Measurements from ENCODE around the gene OSMR. TPM values are rescaled to one million over a fixed set of nuclear protein-coding genes. Genes with fewer than 3 reads are reported as not detected.

OSMR gene
- total and polyA plus RNA-seq, 12 donors: 3.9 to 33.4 (median 8.3) TPM

GRCh38 chr5:38922199-38922598, 76.4 kb downstream of the OSMR start:
- Histone ChIP-seq H3K36me3 (peaks cover 0 to 95% (median 4%) of the 10 kb centered on the region in 9 donors), H3K27ac (no peak overlapping the region), H3K27me3 (no peaks in the 10 kb centered on the region), H3K9me3 (no peaks in the 10 kb centered on the region), H3K4me1 (peaks cover 0 to 23% (median 9%) of the 10 kb centered on the region in 9 donors), H3K4me3 (no peak overlapping the region)
- intact Hi-C loops (cut with DNase I): loop anchor here in 8 of 10 donors (5.0 to 10.0 kb wide), 9 partner anchors 75 to 540 kb away; partner anchors contain the start of gene OSMR (in 1 of the 8)
- DNase-seq (peak; percentile 33 to 41), ATAC-seq (peak in 7 of 8 donors; percentile 28 to 77 (median 72))
- 10 to 13% methylated on average over 1 of the region's 1 CpG for WGBS, 2 donors
- peak; percentile 47 to 82 (median 69) for TF ChIP-seq CTCF (IDR thresholded peaks at IDR 0.05)

- ATAC-seq (peak in 6 of 8 donors; percentile 22 to 81 (median 46)), DNase-seq (no peak)
- H3K9me3 ChIP-seq: no peaks in the 10 kb centered on the region
- peaks cover 0 to 92% (median 5%) of the 10 kb centered on the region in 9 donors for H3K36me3 ChIP-seq
- H3K4me3 ChIP-seq: no peak overlapping the region
- peak overlapping the region in 3 of 10 donors; percentile 26 to 64 (median 41) for H3K27ac ChIP-seq
- H3K4me1 ChIP-seq: peaks cover 0 to 23% (median 9%) of the 10 kb centered on the region in 9 donors
- TF ChIP-seq CTCF (IDR thresholded peaks at IDR 0.05): no peak
- intact Hi-C loops (cut with DNase I): loop anchor here in 8 of 10 donors (5.0 to 10.0 kb wide), 9 partner anchors 77 to 542 kb away; partner anchors contain the start of gene OSMR (in 1 of the 8)
- WGBS, 2 donors: 69 to 70% methylated on average over 3 of the region's 3 CpGs
- no peaks in the 10 kb centered on the region for H3K27me3 ChIP-seq
Observed at GRCh38 chr5:38923661-38924451, 78.0 kb downstream of the OSMR start.

GRCh38 chr5:38925154-38925925, 79.5 kb downstream of the OSMR start:
- peaks cover 0 to 23% (median 9%) of the 10 kb centered on the region in 9 donors for H3K4me1 ChIP-seq
- no peak overlapping the region for H3K4me3 ChIP-seq
- H3K27me3 ChIP-seq: no peaks in the 10 kb centered on the region
- H3K27ac ChIP-seq: peak overlapping the region in 4 of 10 donors; percentile 3 to 64 (median 27)
- WGBS, 2 donors: 60 to 62% methylated on average over 6 of the region's 6 CpGs
- peaks cover 0 to 88% (median 5%) of the 10 kb centered on the region in 9 donors for H3K36me3 ChIP-seq
- intact Hi-C loops (cut with DNase I): loop anchor here in 7 of 10 donors (10.0 kb wide), 6 partner anchors 91 to 501 kb away; no protein-coding TSS in a partner anchor
- DNase-seq (no peak), ATAC-seq (peak in 6 of 8 donors; percentile 45 to 70 (median 58))
- TF ChIP-seq CTCF (IDR thresholded peaks at IDR 0.05): no peak
- no peaks in the 10 kb centered on the region for H3K9me3 ChIP-seq

GRCh38 chr5:38926121-38926520, 80.3 kb downstream of the OSMR start:
- ATAC-seq (no peak), DNase-seq (no peak)
- intact Hi-C loops (cut with DNase I): loop anchor here in 7 of 10 donors (10.0 kb wide), 6 partner anchors 91 to 501 kb away; no protein-coding TSS in a partner anchor
- Histone ChIP-seq H3K4me3 (no peak overlapping the region), H3K27ac (peak overlapping the region in 1 of 10 donors; percentile 64), H3K4me1 (peaks cover 0 to 23% (median 9%) of the 10 kb centered on the region in 9 donors), H3K9me3 (no peaks in the 10 kb centered on the region), H3K36me3 (peaks cover 0 to 88% (median 7%) of the 10 kb centered on the region in 9 donors), H3K27me3 (no peaks in the 10 kb centered on the region)
- no peak for TF ChIP-seq CTCF (IDR thresholded peaks at IDR 0.05)
- WGBS, 2 donors: 81 to 94% methylated on average over 3 of the region's 3 CpGs

All from heart right ventricle (tissue), 16 donors.